ENCODE results near the gene SRSF3.

GRCh38 chr6:36621371-36621855, 27.3 kb downstream of the SRSF3 start:
- TF ChIP-seq CTCF (IDR thresholded peaks at IDR 0.05; ENCODE audit: low read depth, low read length, poor library complexity, severe bottlenecking), result no peak
- TF ChIP-seq EZH2phosphoT487 (IDR thresholded peaks at IDR 0.05; ENCODE audit: borderline replicate concordance, low read length), result no peak

Measured in DOHH2 (cell line).